OCI-LY3 (cell line): Measurements from ENCODE around the gene RTN4RL1.

Source experiments
- EZH2phosphoT487 ChIP-seq: fragments of 200-600 bp; shearing (Covaris generic); IDR thresholded peaks from 2 replicates; pipeline ENCODE4 v1.6.1; 2018; ENCODE audit warnings: antibody characterized with exemption, mixed run types, low read depth
- TF ChIP-seq, protein P1 (sequence below): fragments of 200-600, 300-600 bp; sonication (generic); IDR thresholded peaks from 2 replicates; pipeline ENCODE4 v1.5.1; 2014; ENCODE audit warnings: antibody characterized with exemption, low read length, low read depth

DNA sequence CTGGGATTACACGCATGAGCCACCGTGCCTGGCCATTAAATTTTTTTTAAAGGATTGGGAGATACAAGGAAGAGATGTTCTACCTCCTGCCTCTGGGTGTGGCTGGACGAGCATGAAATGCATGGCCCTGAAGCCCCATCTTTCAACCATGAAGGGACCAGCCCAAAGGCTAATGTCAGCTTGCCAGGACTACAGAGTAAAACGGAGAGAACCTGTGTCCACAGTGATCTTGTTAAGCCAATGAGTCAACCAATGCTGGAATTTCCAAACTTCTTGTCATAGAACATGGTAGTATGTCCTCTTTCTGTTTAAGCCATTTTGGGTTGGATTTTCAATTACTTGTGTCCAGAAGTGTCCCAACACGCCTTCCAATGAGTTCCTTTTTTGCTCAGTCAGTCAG lies 71.3 kb downstream of the RTN4RL1 start:
- TF ChIP-seq EZH2phosphoT487 = no peak
- TF ChIP-seq, protein P1, sequence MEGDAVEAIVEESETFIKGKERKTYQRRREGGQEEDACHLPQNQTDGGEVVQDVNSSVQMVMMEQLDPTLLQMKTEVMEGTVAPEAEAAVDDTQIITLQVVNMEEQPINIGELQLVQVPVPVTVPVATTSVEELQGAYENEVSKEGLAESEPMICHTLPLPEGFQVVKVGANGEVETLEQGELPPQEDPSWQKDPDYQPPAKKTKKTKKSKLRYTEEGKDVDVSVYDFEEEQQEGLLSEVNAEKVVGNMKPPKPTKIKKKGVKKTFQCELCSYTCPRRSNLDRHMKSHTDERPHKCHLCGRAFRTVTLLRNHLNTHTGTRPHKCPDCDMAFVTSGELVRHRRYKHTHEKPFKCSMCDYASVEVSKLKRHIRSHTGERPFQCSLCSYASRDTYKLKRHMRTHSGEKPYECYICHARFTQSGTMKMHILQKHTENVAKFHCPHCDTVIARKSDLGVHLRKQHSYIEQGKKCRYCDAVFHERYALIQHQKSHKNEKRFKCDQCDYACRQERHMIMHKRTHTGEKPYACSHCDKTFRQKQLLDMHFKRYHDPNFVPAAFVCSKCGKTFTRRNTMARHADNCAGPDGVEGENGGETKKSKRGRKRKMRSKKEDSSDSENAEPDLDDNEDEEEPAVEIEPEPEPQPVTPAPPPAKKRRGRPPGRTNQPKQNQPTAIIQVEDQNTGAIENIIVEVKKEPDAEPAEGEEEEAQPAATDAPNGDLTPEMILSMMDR = no peak
